GM12874 (cell line): ENCODE measurements around the gene CDC34.

Experiments
- CTCF ChIP-seq: IDR thresholded peaks from 2 replicates; pipeline ENCODE4 v1.5.1; 2011; ENCODE audit warnings: low read depth, mild to moderate bottlenecking, control low read depth, low read length, moderate library complexity; ENCODE audit not compliant: insufficient read depth

CDC34 gene

GRCh38 chr19:531753-532560, at the start of gene CDC34:
TSS of gene CDC34 (plus strand) at chr19:531760. CDS start at chr19:531932, 172 bp downstream.
- TF ChIP-seq CTCF, result no peak

GRCh38 chr19:482186-483041, 49.1 kb upstream of the CDC34 start:
- no peak for TF ChIP-seq CTCF

GRCh38 chr19:483332-484072, 48.1 kb upstream of the CDC34 start:
- no peak for TF ChIP-seq CTCF

- TF ChIP-seq CTCF, result no peak
Observed at GRCh38 chr19:484494-484893, 47.1 kb upstream of the CDC34 start.

- TF ChIP-seq CTCF, result no peak
Observed at GRCh38 chr19:485077-485476, 46.5 kb upstream of the CDC34 start.

GRCh38 chr19:485583-486236, 45.9 kb upstream of the CDC34 start:
- no peak for TF ChIP-seq CTCF
